ENCODE measurements around the gene DHX9.

GRCh38 chr1:182890927-182891610, 51.9 kb downstream of the DHX9 start:
- TF ChIP-seq CTCF (conservative IDR thresholded peaks at IDR 0.05; ENCODE audit: low read depth, low read length) (no peak), EZH2 (IDR thresholded peaks at IDR 0.05; ENCODE audit: borderline replicate concordance, low read depth, low read length, poor library complexity, severe bottlenecking) (no peak)
